GM20000 (cell line): ENCODE data around the gene KRTAP4-1.
"Not testable (repeated sequence)": the region's sequence is repeated elsewhere in the genome, so short reads cannot be mapped to it uniquely, and the experiment has no call there.

ENCODE experiments used
- DNase-seq: peaks from one replicate; pipeline ENCODE4 v3.0.0; 2012; ENCODE audit warnings: low spot score
- CTCF ChIP-seq: IDR thresholded peaks from 2 replicates; pipeline ENCODE4 v1.5.1; 2012; ENCODE audit warnings: mild to moderate bottlenecking, control low read depth; ENCODE audit errors: extremely low read depth, missing control alignments

Gene KRTAP4-1

GRCh38 chr17:41147531-41148204 lies 37.0 kb downstream of the KRTAP4-1 start:
- no peak for TF ChIP-seq CTCF
- DNase-seq = no peak

GRCh38 chr17:41145261-41145660 lies 39.5 kb downstream of the KRTAP4-1 start:
- no peak for DNase-seq
- no peak for TF ChIP-seq CTCF

- TF ChIP-seq CTCF = no peak
- no peak for DNase-seq
Measured at GRCh38 chr17:41144846-41145245, 39.9 kb downstream of the KRTAP4-1 start.

- DNase-seq = no peak
- TF ChIP-seq CTCF = no peak
Measured at GRCh38 chr17:41141361-41141760, 43.4 kb downstream of the KRTAP4-1 start.

- DNase-seq = no peak
- TF ChIP-seq CTCF = no peak
Measured at GRCh38 chr17:41140360-41141131, 44.2 kb downstream of the KRTAP4-1 start, which contains the start of gene KRTAP4-6. KRTAP4-6 (minus strand) TSS chr17:41140544; CDS start chr17:41140487, 57 bp downstream.

- not testable (repeated sequence) for DNase-seq
Measured at GRCh38 chr17:41139865-41140264, 44.8 kb downstream of the KRTAP4-1 start.
